ENCODE data around the gene ZNF674. TPM values are rescaled to one million over a fixed set of nuclear protein-coding genes. Genes with fewer than 3 reads are reported as not detected.

ZNF674 gene
- total RNA-seq, 2 donors from 2014 or later, result 0.99 to 10.4 TPM

GRCh38 chrX:46574774-46575381, 29.7 kb upstream of the ZNF674 start:
- DNase-seq, result peak in 1 of 4 donors; percentile 20
- Histone ChIP-seq H3K9me3 (no peaks in the 10 kb centered on the region), H3K4me3 (no peak overlapping the region), H3K4me1 (peaks cover 13% of the 10 kb centered on the region), H3K36me3 (replicated peaks in 1 of 2; ENCODE audit: insufficient read depth in 1 of 2, low read depth in 2 of 2) (no peaks in the 10 kb centered on the region), H3K27ac (no peak overlapping the region), H3K27me3 (no peaks in the 10 kb centered on the region)
- ATAC-seq, result no peak
- intact Hi-C loops (cut with DNase I), result no loop called here
- TF ChIP-seq POLR2A (IDR thresholded peaks at IDR 0.05) (no peak), CTCF (IDR thresholded peaks at IDR 0.05) (no peak)
- WGBS, 2 donors, result 2 to 3% methylated on average over 7 to 47 of the region's 90 CpGs

GRCh38 chrX:46573892-46574773, 28.9 kb upstream of the ZNF674 start:
- Histone ChIP-seq H3K4me1 (peaks cover 13% of the 10 kb centered on the region), H3K27ac (peak overlapping the region in 3 of 4 donors; percentile 19 to 47 (median 44)), H3K4me3 (peak overlapping the region; percentile 1 to 22), H3K36me3 (replicated peaks in 1 of 2; ENCODE audit: insufficient read depth in 1 of 2, low read depth in 2 of 2) (no peaks in the 10 kb centered on the region), H3K27me3 (no peaks in the 10 kb centered on the region), H3K9me3 (no peaks in the 10 kb centered on the region)
- no peak for TF ChIP-seq CTCF (IDR thresholded peaks at IDR 0.05)
- peak in 1 of 3 donors; percentile 0 for TF ChIP-seq POLR2A (IDR thresholded peaks at IDR 0.05)
- intact Hi-C loops (cut with DNase I), result no loop called here
- WGBS, 2 donors, result 5% methylated on average over 12 of the region's 107 CpGs; no CpG with 5 or more reads in 1 of the 2 donors
- ATAC-seq (peak; percentile 51), DNase-seq (peak; percentile 34 to 61 (median 53))

DNA sequence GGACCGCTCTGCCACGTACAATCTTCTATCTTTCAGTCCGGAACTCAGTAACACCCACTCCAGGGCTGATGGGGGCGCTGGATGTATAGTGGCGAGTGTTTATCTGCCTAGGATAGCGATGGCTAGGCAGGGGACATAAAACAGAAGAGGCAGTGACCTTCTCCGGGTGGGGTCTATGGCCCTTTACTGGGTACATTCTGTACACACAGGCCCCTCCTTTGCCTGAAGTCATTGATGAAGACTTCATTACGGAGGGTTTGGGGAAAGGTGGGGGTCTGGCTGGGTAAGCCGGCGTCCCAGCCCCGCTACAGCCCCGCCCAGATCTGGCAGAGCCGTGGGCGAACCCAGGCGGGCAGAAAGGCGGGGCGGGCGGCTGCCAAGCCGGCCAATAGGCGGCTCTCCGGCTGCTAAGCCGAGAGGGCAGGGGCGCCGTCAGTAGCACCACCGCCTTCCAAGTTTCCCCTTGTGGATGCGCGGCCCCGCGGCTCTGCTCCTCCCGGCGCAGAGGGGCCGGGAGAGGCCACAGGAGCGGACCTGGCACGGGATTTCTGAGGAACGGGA, 28.2 kb upstream of the ZNF674 start, which contains the start of gene CHST7:
CHST7 (plus strand) TSS at position 435 of the 561 bp plus-strand sequence. CDS start 167 bp downstream, outside the sequence.
- DNase-seq (peak; percentile 31 to 62 (median 46)), ATAC-seq (peak; percentile 71)
- peak within 1 kb of the TSS; percentile 1 to 22 for H3K4me3 ChIP-seq
- H3K27ac ChIP-seq, result peak within 1 kb of the TSS in 3 of 4 donors; percentile 19 to 47 (median 44)
- no peaks in the 10 kb centered on the region for H3K27me3 ChIP-seq
- no peaks in the 10 kb centered on the region for H3K36me3 ChIP-seq (replicated peaks in 1 of 2; ENCODE audit: insufficient read depth in 1 of 2, low read depth in 2 of 2)
- WGBS, 2 donors, result 6% methylated on average over 18 of the region's 35 CpGs; no CpG with 5 or more reads in 1 of the 2 donors
- peaks cover 13% of the 10 kb centered on the region for H3K4me1 ChIP-seq
- no peaks in the 10 kb centered on the region for H3K9me3 ChIP-seq
- intact Hi-C loops (cut with DNase I), result no loop called here
- TF ChIP-seq CTCF (IDR thresholded peaks at IDR 0.05), result peak in 1 of 7 experiments; percentile 2
- peak in 2 of 3 donors; percentile 29 to 33 for TF ChIP-seq POLR2A (IDR thresholded peaks at IDR 0.05)

DNA sequence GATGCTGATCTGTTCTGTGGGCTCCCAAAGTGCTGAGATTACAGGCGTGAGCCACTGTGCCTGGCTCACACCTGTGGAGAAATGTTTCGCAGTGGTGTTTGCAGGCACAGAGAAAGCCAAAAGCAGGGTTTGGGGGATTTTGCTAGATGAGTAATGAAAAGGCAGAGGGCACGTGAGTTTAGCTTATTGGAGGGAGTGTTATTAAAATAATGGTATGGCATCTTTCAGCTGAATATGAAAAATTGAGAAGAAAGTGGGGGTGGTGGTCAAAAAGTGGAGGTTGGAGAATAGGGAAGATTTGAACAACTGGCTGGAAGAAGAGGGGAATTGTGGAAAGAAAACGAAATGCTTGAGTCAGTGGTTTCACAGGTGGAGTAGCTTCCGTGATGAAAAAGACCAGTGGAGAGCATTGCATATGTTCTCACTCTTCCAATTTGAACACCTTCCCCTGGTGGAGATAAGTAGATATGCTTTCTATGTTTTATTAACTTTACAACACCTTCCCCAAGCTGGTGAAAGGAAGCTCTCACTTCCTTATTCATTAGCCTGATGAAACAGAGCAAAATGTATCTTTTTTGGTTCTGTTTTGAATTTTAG, 27.2 kb upstream of the ZNF674 start:
- Histone ChIP-seq H3K9me3 (no peaks in the 10 kb centered on the region), H3K27me3 (no peaks in the 10 kb centered on the region), H3K4me1 (peaks cover 13% of the 10 kb centered on the region), H3K36me3 (replicated peaks in 1 of 2; ENCODE audit: insufficient read depth in 1 of 2, low read depth in 2 of 2) (no peaks in the 10 kb centered on the region), H3K27ac (no peak overlapping the region), H3K4me3 (no peak overlapping the region)
- TF ChIP-seq CTCF (IDR thresholded peaks at IDR 0.05) (no peak), POLR2A (IDR thresholded peaks at IDR 0.05) (no peak)
- intact Hi-C loops (cut with DNase I), result no loop called here
- WGBS, 2 donors, result 75 to 80% methylated on average over 5 of the region's 5 CpGs
- no peak for ATAC-seq
- DNase-seq, result no peak
